ENCODE measurements around the gene MPC1L. TPM values are rescaled to one million over a fixed set of nuclear protein-coding genes. Genes with fewer than 3 reads are reported as not detected.
A peak's percentile ranks its signal among the peaks of the same experiment; 100 is the strongest.

The MPC1L gene
- total RNA-seq, 2 donors from 2014 or later: not detected

GRCh38 chrX:40622479-40623138, 619 bp upstream of the MPC1L start:
- intact Hi-C loops (cut with DNase I): no loop called here
- DNase-seq (ENCODE audit: low spot score): no peak

- no peak for DNase-seq (ENCODE audit: low spot score)
- intact Hi-C loops (cut with DNase I): no loop called here
These were observed 437 bp downstream of the MPC1L start for GRCh38 chrX:40623665-40624064.

- no peak for DNase-seq (ENCODE audit: low spot score)
- intact Hi-C loops (cut with DNase I): no loop called here
These were observed 2.1 kb downstream of the MPC1L start for GRCh38 chrX:40625294-40625693.

- intact Hi-C loops (cut with DNase I): no loop called here
- no peak for DNase-seq (ENCODE audit: low spot score)
These were observed 5.3 kb downstream of the MPC1L start for GRCh38 chrX:40628506-40628905.

GRCh38 chrX:40632199-40632598, 9.0 kb downstream of the MPC1L start:
- intact Hi-C loops (cut with DNase I): no loop called here

GRCh38 chrX:40637687-40638086, 14.5 kb downstream of the MPC1L start:
- intact Hi-C loops (cut with DNase I): loop anchor here in 1 of 2 donors (5.0 kb wide), 1 partner anchor 910 kb away; no protein-coding TSS in a partner anchor

More at GRCh38 chrX:40632199-40632598, 9.0 kb downstream of the MPC1L start:
- no peak for DNase-seq (ENCODE audit: low spot score)

GRCh38 chrX:40644176-40644575, 20.9 kb downstream of the MPC1L start:
- intact Hi-C loops (cut with DNase I): no loop called here
- no peak for DNase-seq (ENCODE audit: low spot score)

More at GRCh38 chrX:40637687-40638086, 14.5 kb downstream of the MPC1L start:
- no peak for DNase-seq (ENCODE audit: low spot score)

GRCh38 chrX:40644821-40645358, 21.7 kb downstream of the MPC1L start:
- no peak for DNase-seq (ENCODE audit: low spot score)
- intact Hi-C loops (cut with DNase I): no loop called here

- DNase-seq (ENCODE audit: low spot score): peak; percentile 85
- intact Hi-C loops (cut with DNase I): no loop called here
These were observed 23.5 kb downstream of the MPC1L start for GRCh38 chrX:40646489-40647306.

GRCh38 chrX:40647307-40648197, 24.3 kb downstream of the MPC1L start, which contains the start of gene CXorf38:
TSS of gene CXorf38 (minus strand) at chrX:40647561. CDS start at chrX:40647520, 41 bp downstream.
- intact Hi-C loops (cut with DNase I): no loop called here
- DNase-seq (ENCODE audit: low spot score): peak; percentile 98

GRCh38 chrX:40651620-40652223, 28.5 kb downstream of the MPC1L start:
- no peak for DNase-seq (ENCODE audit: low spot score)
- intact Hi-C loops (cut with DNase I): loop anchor here in 1 of 2 donors (10.0 kb wide), 2 partner anchors 143 to 603 kb away; no protein-coding TSS in a partner anchor

- intact Hi-C loops (cut with DNase I): loop anchor here in 1 of 2 donors (10.0 kb wide), 2 partner anchors 142 to 602 kb away; no protein-coding TSS in a partner anchor
- no peak for DNase-seq (ENCODE audit: low spot score)
These were observed 29.4 kb downstream of the MPC1L start for GRCh38 chrX:40652664-40653063.

GRCh38 chrX:40653535-40653934, 30.3 kb downstream of the MPC1L start:
- no peak for DNase-seq (ENCODE audit: low spot score)
- intact Hi-C loops (cut with DNase I): loop anchor here in 1 of 2 donors (10.0 kb wide), 2 partner anchors 141 to 601 kb away; no protein-coding TSS in a partner anchor

- no peak for DNase-seq (ENCODE audit: low spot score)
- intact Hi-C loops (cut with DNase I): no loop called here
These were observed 37.2 kb downstream of the MPC1L start for GRCh38 chrX:40660381-40660780.

- intact Hi-C loops (cut with DNase I): no loop called here
These were observed 38.3 kb downstream of the MPC1L start for GRCh38 chrX:40661489-40661888.

GRCh38 chrX:40663078-40663740, 40.0 kb downstream of the MPC1L start:
- intact Hi-C loops (cut with DNase I): no loop called here

More at GRCh38 chrX:40661489-40661888, 38.3 kb downstream of the MPC1L start:
- DNase-seq (ENCODE audit: low spot score): no peak

GRCh38 chrX:40663880-40664630, 40.8 kb downstream of the MPC1L start:
- no peak for DNase-seq (ENCODE audit: low spot score)
- intact Hi-C loops (cut with DNase I): no loop called here

More at GRCh38 chrX:40663078-40663740, 40.0 kb downstream of the MPC1L start:
- no peak for DNase-seq (ENCODE audit: low spot score)
